Fibroblast of skin of right biceps (primary cell): Measurements from ENCODE around the gene FYN.
A peak's percentile ranks its signal among the peaks of the same experiment; 100 is the strongest.

ENCODE experiments used
- DNase-seq: peaks from one replicate; pipeline ENCODE4 v3.0.0-alpha.2; 2013

The FYN gene

DNA sequence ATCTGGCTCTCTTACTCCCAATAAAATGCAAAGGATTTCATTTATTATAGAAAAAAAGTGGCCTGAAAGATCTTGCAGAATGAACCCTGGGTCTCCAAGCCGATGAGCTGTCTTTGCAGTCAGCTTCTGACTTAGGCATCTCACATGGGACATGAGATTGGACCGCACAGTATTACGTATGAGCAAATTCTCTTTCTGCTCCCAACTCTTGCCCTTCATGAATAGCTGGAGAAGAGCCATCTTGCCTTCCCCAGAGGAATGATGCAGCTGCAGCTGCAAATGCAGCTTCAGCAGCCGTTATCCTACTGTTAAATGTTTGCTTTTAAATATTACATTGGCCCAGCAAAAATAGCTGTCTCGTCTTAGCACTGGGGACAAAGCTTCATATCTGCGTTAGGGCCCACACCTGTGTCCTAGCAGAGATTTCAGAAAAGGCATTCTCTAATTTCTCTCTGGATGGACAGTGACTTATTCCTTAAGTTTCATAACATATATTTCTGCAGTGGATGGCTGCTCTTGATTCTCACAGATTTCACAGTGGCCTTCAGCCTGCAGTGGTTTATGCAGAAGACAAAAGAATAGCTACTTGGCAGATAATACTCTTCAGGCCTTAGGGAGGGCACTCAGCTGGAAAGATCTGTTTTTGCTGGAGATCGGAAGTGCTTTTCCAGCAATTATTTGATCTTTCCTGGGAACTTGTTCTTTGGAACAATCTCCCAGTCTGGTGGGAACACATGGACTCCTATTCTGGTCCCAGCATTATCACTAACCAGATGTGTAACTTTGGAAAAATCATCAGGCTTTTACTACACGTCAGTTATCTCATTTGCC, 129.2 kb downstream of the FYN start:
- peak; percentile 82 for DNase-seq

DNA sequence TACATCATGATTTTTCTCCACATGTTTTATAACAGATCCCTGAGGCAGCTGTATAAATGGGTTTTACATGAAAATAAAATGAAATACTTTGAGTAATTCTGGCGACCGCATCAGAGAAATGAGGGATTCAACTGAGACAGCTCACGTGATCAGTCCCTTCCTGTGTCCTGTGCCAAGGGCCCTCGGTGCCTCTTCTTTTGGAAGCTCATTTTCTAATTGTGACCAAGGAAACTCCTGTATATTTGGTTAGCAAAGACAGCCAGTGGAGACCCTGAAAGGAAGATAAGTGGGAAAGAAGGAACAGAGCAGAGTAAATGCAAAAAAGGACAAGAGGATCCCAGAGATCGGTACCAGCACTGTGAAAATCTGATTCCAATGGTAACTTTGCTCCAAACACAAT, 129.9 kb downstream of the FYN start:
- no peak for DNase-seq

DNA sequence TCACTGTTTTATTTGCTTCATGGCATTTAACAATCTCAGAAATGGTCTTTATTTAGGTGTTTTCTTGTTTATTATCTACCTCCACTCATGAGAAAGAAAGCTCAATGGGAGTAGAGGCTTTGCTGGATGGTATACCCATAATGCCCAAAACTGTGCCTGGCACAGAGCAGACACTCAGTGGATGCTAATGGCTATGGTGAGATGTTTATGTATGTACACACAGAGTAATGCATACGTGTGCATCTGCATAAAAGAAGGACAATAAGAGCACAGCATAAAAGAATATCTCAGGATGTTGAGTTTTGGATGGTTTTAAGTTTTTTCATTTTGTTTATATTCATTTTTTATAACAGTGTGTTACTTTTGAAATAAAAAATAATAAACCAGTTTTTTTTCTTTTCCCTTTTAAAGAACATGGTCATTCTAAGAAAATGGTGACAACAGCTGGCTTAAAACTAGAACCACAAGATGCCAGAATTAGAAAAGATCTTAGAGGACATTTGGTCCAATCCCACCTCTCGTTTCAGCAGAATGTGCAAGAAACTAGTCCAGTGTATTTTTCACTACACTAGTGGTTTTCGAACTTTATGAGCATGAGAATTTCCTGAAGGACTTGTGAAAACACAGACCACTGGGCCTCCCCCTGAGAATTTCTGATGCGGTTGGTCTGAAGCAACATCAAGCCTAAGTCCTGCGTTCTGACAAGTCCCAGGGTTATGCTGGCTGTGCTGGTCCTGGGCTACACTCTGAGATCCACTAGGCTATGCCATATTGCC, 131.9 kb downstream of the FYN start:
- DNase-seq, result no peak

DNA sequence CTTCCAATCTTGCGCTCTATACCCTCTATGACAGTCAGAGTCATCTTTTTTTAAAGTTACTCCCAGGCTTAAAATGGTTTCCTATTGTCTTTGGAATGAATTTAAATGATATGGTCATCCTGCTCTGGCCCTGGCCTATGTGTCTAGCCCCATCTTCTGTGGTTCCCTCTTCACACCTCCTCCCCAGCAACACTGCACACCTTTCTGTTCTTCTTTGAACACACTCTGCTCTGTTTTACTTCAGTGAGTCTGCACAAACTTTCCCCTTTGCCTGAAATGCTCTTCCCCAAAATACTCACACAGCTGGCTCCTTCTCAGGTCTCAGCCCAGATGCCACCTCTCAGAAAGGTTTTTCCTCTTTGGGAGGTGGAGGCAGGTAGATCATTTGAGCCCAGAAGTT, 132.7 kb downstream of the FYN start:
- DNase-seq, result no peak

DNA sequence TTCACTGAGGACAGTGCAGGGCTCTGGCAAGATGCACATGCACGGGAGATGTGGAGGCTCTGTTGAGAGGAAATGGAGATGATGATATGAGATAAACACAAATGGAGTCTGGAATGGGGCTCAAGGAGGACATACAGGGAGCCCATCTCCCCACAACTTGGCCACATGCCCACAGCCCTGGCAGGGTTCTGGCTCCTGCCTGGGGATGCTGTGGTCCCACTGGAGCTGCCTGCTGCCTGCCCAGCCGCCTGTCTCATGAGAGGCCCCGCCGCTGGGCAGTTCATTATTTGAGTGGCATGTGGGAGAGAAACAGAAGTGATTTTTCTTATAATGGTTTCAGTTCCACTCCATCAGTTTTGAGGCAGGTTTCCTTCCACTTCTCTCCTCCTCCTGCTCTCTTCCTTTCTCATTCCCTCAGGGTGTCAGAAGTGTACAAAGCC, 134.0 kb downstream of the FYN start:
- DNase-seq, result no peak

DNA sequence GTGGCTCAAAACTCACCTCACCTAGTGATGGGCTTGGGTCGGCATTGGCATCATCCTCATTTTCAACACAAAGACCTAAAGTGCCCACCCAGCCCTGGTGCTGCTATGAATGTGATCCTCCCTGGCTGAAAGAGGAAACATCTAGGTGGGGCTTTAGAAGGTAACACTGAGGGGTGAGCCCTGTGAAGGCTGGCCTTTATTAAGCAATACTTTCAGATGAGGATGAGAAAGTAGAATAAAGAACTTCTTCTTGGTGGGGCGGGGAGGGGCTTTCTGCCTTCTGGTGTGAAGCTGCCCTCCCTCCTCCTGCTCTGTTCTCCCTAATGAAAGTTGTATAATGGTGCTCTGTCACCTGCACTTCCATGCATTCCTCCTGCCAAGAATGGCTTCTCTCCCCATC, 134.6 kb downstream of the FYN start:
- no peak for DNase-seq

DNA sequence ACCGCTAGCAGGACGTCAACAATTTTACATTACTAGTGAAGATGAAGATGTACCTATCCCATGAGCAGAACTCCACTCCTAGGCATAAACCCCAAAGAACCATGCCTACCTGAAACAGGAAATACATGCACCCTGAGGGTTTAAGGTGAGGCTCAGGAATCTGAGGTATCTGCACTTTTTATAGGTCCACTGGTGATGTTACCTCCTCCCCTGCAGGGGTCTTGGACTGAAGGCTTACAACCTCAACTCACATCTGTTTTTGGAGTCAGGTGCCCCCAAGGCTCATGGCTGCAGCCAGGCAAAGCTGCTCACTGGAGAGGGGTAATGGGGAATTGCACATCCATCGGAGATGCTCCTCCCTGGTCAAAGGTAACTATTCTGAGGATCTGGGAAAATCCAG, 135.1 kb downstream of the FYN start:
- no peak for DNase-seq

DNA sequence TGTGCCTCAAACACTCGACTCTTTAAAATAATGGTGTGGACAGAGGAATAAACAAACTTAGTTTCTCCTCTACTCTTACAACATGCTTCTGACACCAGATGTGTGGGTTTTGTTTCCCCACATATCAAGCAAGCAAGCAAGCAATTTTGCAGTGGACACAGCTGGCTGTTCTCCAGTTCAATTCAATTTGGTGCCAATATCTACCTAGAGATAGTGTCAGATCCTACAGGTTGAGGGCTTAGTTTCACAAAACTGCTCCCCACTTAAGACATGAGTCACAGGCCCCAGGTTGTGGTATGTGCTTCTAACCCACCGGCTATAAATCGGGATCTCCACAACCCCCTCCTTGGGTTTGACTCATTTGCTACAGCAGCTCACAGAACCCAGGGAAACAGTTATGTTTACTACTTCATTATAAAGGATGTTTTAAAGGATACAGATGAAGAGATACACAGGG, 136.2 kb downstream of the FYN start:
- peak; percentile 73 for DNase-seq

DNA sequence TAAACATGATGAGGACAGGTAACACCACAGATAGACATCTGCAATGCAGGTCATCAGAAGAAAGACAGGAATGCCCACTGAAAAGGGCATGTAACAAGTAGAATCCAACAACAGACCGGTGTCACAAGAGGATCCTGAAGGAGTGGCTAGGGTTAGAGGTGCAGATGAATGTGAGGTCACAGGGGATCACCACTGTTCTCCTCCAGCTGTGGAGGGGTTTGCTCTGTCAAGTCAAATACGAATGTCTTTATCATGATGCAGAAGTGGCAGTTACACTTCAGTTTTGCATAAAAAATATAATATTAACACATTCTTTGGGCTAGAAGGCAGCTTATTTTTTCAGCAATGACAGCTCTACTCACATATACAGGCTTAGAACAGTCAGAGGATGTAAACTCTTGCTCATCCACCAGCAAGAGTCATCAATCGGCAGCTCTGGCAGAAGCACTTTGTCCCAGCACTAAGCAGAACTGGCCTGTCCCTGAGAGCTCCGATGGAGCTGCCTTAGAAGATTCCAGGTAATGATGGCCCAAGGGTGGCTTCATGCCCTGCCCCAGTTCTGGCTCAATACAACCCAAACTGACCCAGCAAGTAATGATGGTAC, 137.1 kb downstream of the FYN start:
- peak; percentile 31 for DNase-seq

DNA sequence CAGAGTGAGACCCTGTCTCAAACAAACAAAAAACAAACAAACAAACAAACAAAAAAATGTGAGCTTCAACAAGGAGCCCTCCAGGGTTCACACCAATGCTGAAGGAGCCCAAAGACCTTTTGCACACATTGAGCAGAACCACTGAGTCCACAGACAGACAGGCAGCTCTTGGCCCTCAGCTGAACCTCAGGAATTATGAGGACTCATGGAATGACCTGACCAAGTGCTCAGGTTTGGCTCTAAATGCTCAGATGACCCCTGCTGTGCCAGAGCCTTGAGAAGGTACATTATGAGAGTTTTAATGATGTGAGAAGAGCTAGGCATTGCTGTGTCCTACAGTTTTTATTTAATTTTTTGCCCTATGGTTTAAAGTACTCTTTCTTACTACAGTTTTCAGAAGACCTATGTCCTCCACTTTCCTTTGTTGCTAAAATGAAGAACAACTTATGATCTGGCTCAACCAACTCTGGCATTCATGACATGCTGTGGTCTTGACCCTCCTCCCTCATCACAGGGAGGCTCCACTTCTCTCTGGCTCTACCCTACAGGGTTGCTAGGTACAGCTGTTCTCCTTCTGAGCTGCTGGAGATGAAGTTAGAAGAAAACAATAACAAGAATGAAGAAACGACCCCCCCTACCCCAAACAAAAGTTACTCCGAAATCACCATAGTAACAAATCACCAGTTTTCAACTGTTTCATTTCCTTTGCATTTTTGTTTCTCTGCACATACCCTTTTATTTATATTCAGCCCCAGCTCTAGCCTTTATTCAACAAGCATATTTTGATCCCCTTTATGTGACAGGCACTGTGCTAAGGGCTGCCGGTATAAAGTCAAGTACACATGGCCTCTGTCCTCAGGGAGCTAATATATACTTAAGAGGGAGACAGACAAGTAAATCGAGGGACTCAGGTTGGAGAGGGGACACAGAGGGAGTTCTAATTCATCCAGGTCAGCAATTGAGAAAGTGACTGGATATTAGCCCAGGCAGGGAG, 138.9 kb downstream of the FYN start:
- no peak for DNase-seq

DNA sequence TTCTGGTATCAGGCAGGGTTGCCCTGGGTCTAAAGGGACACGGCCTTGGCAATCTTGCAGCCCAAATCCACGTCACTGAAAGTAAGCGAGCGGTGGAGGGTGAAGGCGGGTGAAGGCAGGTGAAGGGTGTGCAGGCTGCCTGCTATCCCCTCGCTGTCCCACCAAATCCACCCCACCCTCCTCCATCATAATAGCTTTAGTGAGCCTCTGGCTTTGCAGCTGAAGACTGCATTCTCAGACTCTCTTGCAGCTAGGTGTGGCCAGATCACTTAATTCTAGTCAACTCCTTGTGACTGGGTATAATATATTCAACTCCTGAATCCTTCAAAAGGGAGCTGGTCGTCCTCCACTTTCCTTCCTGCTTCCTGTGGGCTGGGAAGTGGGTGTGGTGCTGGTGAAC, 140.9 kb downstream of the FYN start:
- no peak for DNase-seq

DNA sequence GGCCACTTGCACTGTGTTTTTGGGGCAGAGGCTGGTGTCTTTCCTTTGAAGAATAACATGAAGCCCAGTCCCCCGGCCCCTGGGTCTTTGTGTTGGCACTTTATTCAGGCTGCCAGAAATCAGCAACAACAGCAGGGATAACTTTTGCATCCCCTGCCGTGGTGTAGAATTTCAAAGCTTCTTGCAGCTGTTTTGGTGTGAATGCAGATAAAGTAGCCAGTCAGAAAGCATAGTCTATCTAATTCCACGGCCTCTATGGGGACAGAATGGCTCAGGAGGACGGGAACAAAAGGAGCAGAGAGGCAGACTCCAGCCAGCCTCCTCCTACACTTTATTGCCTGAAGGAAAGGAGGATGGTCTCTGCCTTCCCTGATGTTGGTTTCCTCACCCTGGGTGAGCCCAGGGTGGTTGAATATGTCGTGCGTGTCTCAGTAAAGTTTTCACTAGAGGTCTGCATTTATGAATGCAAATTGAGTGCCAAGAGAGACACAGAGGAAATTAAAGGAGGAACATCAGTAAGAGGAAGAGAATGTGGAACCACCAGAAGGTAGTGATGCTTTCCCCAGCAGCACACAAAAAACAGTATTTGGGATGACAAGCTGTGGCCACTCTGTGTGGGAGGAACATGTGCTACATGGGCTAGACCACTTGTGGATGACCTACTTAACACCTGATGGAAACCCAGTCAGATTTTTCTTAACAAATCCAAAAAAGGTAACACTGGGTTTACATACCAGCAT, 141.6 kb downstream of the FYN start:
- DNase-seq, result no peak

DNA sequence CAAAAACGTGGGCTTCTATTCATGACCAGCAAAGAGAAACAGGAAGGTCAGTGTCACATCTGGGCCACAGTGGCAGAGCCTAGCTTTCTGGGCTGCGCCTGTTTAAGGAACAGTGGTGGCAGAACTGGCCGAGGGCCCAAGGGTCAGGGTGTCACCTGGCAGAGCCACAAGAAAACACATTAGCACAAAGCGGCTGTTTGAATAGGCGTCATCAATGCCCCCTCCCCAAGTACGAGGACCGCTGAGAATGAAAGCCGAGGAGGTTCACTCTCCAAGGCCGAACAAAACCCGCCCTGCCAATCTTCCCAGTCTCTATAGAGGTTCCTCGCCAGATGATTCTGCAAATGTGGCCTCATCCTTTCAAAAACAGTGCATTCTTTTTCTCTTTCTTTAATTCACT, 142.4 kb downstream of the FYN start:
- DNase-seq, result no peak

DNA sequence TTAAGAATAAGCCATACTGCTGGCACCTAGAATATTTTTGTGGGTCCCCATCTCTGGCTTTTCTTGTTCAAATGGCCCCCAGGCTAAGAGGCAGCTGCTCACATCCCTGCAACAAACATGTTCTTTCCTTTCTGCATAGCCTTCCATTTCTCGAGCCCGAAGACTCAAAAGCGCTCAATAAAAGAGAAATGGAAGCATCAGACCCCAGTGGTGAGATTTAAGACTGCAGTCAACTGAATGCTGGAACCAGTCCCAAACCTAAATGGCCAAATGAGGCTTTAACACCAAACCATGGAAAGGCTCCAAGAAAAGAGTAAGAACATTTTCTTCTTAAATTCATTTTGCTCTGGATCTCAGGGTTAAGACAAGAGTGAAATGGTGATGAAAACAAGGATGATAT, 145.4 kb downstream of the FYN start:
- peak; percentile 43 for DNase-seq

DNA sequence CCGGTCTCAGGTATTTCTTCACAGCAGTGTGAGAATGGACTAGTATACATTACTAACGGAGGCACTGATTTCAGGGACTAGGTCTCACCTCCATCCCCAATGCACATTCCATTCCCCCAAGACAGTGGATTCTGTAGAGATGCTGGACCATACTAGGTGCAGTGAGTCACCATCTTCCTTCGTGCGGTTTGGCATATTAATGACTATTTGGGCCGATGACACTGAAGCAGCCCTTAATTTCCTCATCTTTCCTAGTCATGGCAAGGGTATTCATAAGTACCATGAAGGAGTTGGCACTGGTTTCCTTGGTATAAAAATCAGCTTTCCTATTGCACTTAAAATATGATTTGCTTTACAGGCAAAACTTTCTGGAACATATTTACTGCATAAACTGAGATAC, 146.2 kb downstream of the FYN start:
- peak; percentile 66 for DNase-seq

DNA sequence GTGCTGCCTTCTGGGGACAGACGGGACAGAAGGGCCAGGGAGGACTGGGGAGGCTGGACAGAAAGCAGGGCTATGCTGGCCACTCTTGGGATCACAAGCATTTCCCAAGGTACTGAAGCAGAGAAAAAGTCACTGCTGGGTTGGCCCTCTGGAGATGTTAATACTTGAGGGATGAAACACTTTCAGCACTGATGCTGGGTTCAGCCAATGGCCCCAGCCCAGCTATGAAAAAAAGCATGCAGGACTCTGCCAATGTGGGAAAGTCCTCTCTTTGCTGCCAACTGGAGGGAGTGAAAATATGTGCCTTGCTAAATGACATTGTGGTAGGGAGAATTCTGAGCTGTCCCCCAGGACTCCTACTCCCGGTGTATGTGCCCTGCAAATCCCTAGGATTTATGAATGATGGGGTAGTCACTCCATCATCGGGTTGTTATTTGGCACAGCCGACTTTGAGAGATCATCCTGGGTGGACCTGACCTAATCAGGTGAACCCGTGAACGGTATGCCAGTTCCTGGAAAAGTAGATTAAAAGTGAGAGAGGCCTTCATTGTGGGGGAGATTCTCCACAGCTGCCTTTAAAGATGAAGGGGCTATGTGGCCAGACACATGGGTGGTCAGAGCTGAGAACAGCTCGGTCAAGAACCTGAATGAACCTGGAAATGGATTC, 147.7 kb downstream of the FYN start:
- DNase-seq, result peak; percentile 37

DNA sequence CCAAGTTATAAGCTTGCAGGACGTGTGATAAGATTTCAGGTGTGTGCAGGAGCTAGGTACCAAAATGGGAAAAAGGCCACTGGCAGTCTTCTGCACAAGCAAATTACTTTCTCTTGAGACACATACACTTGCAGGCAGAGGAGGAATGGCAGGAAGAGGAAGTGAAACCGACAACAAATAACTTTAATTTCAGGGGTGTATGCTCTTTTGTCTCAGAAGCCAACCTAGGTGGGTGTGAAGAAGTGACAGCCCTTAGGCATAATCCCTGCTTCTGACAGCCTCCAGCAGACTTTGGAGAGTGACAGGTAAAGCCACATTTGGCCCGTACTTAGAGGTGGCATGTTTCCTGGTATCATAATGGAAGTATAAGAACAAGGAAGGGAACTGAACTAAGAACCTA, 148.7 kb downstream of the FYN start:
- no peak for DNase-seq

DNA sequence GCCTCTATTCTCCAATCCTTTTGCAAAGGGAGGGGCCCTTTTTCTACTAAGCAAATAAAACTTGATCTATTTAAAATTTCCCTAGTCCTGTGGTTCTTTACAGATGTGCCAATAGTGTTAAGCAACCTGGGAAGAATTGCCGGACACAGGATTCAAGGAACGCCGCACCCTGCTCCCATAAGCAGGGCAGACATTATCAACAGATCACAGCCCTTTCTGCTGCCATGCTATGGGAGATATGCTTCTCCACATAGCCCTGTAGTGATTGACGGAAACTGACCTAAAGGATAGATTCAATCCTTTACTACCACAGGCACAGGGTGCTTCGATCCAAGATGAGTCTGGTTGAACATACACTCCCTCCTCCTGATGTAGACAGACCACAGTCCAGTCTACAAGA, 149.2 kb downstream of the FYN start:
- no peak for DNase-seq

DNA sequence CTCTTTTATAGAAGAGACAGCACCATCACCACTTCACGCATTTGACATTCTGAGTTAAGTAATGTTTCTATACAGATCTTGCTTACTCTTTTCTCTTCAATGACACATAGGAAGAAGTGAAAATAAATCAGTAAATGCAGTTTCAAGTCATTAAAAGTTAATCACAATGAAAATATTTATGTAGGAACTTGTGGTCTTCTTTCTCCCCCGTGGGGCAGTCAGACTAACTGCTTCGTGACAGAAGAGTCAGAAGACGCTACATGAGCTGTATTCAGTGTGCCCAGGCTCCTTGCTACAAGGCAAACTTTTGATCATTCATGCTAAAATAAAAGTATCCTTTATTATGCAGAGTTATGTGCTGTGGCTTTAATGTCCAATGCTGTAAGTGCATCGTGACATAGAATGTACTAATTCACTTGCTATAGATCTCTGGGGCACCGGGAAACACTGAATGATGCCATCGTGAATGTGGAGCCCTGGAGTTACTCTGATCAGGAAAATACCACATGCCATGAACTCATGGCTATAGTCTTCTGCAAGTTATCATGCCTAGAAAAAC, 149.8 kb downstream of the FYN start:
- peak; percentile 47 for DNase-seq

DNA sequence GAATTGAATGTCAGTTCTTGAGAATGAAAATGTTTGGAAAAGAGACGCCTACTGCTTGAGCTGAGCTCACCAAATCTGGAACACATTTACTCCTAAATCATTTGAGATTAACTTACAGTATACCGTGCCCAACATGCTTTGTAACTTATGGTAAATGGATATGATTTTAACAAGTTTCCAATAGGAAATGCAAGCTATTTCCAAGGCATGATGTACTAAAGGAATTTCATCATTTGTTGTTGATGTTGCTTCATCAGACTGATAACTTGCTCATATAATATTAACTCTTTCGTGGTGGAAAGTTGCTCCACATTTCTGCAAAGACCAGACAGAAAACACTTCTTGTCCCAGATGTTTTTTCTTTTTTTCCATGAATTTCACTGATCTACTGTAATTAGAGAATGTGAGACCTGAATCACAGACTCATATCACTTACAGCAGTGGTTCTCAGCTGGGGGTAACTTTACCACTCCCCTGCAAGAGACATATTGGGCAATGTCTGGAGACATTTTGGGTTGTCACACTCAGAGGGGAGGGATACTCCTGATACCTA, 151.0 kb downstream of the FYN start:
- DNase-seq, result peak; percentile 80

DNA sequence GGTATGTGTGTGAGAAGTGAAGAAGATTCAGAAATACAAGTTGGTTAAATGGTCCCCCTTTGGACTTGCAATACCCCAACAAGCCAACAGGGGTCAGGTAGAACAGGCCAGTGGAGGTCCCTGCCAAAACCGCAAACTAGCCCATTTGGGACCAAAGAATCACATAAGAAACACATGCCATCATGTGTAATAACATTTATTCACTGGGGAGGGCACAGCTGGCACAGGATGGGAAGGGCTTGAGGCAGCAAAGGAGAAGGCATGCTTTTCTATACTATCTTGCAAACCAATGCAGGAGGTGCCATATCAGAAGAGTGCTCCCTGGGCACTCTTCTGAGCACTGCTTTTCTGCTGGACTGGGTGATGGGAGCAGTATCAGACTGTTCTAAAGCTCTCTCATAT, 151.5 kb downstream of the FYN start:
- peak; percentile 61 for DNase-seq
